NCI-H460 (cell line): ENCODE measurements around the gene IRX1. TPM values are rescaled to one million over a fixed set of nuclear protein-coding genes. Genes with fewer than 3 reads are reported as not detected.

Experiments
- DNase-seq: peaks from one replicate; pipeline ENCODE4 v3.0.0-alpha.2; 2016; ENCODE audit warnings: low read depth; ENCODE audit errors: extremely low read depth
- total RNA-seq: library from RNA; depleted of rRNA; stranded (reverse); fragments of >200 nt; shearing (Covaris generic); gene quantifications from 2 replicates; pipeline ENCODE4 v1.2.3, GENCODE V29; 2014

The IRX1 gene
- total RNA-seq, 1 experiment from 2014 or later, result not detected

DNA sequence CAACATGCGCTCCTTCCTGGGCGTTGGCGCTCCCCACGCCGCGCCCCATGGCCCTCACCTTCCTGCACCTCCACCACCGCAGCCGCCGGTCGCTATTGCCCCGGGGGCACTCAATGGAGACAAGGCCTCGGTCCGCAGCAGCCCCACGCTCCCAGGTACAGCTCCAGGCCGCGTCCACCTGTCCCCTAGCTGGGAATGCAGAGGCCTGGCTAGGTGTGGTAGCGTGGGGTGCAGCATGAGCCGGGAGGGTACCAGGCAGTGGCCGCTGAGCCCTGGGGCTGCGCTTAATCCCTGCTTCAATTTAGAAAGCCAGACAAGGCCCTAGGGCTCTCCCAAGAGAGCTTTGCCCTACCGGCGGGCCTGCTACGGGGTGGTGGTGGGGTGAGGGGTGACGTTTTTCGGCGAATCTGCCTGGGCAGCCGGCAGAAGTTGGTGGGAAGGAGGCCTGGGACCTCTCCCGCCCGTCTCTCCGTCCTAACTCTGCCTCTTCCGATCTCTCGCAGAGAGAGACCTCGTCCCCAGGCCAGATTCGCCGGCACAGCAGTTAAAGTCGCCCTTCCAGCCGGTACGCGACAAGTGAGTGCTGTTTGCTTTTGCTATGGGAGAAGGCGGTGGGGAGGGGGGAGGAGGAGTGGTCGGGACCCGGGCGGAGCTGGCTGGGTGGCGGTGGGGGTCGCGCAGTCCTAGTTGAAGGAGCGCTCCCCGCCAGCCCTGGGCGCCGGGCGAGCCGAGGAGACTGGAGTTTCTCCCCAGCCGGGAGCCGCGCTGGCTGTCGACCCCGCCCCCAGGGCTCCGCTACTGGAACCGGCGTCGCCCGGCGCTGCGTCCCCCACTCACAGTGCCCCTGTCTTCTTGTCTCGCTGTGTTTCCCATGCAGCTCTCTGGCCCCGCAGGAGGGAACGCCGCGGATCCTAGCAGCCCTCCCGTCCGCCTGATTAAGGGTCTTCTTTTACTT lies 4.8 kb downstream of the IRX1 start:
- DNase-seq, result no peak

DNA sequence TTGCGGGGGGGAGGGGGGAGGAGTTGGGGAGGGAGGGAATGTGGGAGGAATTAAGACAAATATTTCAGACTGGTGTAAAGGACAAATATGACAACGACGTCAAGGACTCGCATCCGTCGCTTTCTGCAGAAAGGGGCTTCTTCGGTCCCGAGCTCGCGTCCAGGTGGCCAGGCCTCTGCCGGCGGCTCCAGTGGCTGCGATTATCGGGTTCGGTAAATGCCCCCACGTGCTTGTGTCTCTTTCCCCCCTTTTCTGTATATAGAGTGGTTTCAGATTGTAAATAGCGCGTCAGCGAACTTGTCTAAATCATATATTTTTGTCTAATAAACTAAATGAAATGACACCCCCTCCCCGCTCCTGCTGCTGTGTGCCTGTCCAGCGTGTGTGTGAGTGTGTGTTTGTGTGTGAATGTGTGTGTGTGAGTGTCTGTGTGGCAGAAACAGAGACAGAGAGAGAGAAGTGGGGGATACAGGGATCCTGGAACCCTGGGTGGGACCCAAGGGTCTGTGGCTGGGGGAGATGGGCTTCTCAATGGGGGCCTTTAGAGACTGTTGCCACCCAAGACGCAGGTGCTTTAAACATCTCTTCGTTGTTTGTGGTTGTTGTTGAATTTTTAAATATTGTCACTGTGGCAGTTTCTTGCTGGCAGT lies 5.6 kb downstream of the IRX1 start:
- DNase-seq, result no peak

DNA sequence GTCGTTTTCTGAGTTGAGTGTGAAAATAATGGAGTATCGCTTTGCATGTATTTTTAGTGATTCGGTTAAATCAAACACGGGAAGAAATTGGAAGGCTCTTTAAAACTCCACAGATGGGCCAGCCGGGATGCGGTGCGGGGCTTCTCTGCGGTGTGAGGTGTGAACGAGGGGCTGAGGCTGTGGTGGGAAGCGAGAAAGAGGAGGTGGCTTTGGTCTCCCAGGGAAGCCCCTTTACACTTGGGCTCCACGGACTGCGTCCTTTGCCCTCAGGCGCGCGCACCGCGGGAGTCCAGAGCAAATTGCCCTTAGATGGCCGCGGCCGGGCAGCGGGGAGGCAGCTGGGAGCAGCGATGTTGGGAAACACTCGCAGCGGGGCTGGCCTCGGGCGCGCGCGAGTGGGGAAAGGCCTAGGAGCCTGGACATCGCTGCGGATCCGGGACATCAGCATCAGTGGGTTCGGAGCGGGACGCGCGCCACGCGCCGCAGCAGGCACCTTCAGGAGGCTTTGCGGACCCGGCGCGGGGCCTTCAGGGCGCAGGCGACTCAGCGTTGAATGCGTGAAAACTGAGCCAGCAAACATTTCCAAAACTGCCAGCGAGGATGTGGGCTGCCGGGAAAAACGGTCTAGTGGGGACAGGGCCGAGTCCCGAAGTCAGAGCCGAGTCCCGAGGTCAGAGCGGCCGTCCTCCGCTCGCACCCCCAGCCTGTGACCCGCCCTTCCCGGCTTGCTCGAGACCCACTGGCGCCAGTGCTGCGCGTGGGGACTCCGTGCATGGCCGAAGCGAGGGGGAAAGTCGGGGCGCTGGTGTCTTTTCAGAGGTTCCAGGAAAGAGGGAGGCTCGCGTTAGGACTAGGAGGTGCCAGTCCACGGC lies 6.5 kb downstream of the IRX1 start:
- no peak for DNase-seq

DNA sequence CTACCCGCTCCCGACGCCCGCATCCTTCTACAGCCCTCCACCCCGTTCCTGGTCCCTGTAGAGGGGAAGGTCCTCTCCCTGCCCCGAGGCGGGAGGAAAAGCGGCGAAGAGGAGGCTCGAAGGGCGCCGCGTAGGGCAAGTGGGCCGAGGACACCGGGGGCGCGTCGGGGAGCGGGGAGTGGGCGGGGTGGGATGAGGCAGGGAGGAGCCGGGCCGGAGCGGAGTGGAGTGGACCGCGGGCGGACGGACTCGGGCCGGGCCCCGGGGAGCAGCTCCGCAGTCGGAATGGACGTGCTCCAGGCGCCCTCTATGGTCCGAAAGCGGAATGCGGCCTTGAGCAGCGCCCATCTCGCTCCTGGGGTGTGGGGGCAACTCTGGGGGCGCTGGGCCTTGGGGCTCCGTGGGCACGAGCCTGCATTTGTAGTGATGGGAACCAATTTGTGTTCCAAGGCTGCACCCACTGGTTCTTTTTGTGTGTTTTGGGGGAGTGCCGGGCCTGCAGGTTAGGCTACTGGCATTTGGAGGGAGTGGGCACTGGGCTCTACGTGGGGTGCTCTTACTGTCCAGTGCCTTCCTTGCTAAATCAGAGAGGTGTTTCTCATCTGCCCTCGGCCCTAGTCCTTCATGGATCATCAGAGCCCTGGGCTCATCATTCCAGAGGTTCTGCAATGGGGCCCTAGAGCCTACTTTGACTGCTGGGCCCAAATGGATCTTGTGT lies 7.3 kb downstream of the IRX1 start:
- DNase-seq, result no peak

DNA sequence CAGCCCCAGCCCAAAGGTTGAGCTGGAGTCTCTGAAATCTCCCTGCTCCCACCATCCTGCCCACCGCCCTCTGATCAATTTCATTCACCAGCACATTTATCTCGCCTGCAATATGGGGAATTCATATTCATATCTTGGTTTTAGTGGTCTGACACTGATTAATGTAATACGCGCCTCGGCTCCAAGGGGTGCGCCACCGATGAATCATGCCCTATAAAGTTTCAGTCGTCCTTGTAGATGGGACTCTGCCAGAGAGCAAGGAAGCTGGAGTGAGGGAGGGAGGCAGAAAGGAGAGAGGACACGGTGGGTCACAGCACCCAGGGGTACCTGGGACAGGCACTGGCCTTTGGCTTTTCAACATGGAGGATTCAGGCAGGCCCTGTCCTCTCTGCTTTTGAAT lies 8.9 kb downstream of the IRX1 start:
- no peak for DNase-seq

DNA sequence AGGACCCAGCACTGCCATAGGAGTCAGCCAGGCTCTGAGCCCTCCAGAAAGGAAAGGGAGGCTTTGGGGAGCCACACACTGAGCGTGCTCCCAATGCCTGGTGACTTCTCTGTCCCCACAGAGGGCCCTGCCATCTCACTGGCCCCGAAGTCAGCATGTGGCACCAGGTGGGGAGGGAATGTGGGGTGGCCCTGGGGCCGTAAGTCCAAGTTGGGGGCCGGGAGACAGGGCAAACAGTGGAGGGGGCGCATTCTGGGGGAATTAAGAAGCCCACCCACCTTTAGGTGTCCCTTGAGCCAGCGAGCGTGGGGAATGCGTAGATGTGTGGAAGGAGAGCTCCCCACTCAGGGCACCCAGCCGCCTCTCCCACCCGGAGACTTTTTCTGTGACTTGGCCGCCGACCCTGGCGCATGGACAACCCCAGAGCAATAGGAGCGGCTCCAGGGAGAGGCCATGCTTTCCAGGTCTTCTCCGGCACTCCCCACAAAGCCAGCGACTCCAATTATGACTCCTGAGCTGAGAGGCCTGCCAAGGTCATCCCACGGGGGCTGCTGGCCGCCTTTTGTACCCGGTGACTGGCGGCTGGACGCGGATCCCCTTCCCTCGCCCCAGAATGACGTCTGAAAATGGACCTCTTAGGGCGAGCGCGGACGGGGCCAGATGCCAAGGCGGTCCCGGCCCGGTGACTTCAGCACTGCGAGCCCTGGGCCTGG lies 9.8 kb downstream of the IRX1 start:
- DNase-seq, result no peak

DNA sequence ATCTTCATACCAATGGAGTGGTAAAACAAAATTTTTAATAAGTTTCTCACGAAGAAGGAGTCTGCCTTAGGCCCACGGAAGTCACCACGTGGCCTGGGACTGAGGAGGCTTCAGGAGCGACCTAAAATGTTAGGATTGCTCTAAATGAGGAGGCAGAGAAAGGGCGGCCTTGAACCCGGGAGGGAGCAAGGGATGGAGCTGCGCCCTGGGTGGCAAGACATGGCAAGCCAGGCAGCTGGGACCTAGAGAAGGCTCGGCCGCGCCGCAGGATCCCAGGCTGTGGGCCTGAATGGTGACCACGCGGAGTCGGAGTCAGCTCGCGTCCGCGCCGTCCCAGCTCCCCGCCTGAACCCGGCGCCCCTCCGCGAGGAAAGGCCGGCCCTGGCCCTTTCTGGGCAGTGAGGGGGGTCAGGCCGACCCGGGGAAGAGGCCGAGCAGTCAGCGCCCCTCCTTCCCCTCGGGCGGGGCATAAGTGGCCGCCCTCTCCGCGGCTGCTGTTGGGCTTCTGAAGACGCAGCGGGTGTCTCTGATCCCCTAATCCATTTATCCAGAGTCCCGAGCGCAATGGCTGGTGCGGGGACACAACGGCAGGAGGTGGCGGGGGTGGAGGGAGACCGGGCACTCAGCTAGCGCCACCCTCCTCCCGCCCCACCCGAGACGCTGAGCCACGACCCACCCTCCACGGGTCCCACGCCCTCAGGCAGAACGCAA lies 10.6 kb downstream of the IRX1 start:
- DNase-seq, result no peak

DNA sequence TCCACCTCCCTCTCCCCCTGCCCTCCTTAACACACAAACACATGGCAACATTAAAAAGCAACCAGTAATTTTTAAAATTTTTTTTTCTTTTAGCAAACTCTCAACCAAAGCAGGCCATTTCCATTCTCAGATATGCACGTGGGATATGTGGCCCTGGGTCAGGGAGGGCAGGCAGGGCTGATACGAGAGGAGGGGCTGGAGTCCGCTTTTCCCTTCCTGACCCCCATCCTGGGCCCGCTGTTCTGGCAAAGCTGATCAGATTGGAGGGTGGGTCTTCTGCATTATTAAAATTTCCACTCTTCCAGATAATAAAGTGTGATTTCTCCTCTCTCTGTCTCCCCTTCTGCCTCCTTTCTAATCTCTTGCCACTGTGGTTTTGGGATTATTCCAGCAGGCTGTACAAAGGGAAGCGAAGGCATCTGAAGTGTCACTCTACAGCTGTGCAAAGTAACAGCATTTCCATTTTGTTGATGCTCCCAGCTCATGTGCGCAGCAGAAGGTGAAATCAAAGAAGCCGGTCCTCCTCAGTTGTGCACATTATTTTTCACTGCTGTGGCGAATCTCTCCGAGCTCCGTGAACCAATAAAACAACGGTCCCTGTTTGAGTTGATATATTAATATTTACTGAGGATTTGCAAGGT lies 12.0 kb downstream of the IRX1 start:
- no peak for DNase-seq

DNA sequence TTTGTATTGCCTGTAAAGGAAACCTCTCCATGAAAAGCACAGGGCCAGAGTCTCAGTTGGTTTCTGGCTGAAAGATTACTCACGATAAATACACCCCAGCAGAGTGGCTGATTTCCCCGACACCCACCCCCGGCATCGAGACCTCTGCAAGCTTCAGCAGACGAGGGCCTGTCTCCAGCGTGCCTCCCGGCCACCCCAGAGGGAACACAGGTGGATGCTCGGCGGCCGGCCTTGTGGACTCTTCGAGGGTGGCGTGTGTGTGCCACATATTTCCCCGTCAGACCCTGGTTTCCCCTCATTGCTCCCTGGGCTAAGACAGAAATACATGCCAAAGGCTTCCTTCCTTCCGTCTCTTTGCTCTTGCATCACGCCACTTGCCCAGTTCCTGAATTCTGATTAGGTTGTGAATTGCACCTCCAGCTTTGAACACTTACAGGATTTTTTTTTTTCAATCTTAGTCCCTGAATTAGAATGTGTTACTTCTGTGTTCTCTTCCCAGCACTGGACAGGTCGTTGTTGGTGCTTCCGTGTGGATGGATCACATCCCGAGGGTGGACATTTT lies 13.6 kb downstream of the IRX1 start:
- no peak for DNase-seq

DNA sequence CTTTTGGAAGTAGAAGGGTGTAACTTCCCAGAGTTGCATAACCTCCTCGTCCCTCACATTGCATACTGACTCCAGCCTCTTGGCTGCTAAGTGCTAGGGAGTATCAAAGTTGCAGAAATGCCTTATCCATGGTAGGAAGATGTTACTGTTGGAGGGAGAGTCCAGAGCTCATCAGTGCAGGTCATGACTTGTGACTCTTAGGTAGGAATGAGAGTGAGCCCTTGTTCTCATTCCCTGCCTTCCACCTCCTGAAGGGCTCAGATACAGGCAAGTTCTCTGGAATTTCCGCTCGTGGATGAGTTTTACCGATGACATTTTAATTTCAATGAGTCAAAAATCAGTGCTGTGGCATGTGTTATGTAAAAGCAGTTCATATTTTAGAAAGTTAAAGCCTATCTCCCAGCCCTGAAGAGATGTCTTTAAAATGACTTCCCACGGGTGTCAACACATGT lies 17.0 kb downstream of the IRX1 start:
- no peak for DNase-seq

DNA sequence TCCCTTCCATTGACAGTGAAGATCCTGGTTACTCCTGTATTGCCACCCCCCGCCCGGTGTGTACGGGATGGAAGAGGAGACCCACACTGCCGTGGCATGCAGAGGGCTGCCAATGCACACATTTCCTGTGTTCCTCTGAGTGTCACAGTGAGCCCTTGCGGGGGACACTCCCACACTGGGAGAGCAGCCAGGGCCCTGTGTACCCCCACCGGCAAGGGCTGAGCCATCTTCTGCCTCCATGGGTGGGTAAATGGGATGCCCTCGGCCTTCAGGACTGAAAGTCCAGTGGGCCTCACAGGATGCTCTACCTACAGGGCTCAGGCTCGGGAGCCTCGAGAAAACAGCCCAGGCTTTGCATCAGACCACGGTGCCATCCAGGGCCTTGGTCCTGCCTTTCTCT lies 18.1 kb downstream of the IRX1 start:
- no peak for DNase-seq

DNA sequence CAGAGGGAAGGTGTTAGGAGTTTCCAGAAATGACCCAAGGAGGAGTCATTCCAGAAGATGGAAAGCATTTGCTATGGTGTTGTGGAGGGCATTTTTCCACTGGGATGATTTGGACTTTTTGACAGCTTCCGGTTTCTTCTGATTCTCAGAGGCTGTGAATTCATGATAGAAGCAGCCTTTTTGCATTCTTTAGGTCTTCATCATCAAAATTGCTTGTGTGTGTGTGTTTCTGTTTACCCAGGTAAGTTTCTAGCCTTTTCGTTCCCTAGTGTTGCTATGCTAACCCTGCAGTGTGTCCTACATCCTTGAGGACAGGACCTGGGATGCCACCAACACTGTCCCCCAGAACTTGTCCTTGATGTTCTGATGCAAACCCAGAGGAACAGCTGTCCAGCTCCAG lies 19.6 kb downstream of the IRX1 start:
- DNase-seq, result no peak

DNA sequence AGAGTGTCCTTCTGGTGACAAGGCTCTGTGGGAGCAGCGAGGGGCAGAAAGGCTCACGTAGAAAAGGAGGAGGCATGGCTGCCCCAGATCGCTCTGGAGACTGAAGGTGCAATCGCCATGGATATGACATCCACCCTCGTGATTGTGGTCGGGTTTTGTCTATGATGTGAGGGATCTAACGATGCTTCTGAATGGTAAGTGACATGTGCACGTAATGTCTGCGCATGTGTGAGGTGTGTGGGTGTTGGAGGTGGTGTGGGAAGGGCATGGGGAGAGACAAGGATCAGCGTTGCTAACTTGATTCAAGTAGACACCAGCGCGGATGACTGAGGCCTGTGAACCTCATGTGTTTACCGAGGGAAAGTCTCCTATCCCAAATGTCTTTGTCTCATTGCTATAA lies 20.2 kb downstream of the IRX1 start:
- no peak for DNase-seq

DNA sequence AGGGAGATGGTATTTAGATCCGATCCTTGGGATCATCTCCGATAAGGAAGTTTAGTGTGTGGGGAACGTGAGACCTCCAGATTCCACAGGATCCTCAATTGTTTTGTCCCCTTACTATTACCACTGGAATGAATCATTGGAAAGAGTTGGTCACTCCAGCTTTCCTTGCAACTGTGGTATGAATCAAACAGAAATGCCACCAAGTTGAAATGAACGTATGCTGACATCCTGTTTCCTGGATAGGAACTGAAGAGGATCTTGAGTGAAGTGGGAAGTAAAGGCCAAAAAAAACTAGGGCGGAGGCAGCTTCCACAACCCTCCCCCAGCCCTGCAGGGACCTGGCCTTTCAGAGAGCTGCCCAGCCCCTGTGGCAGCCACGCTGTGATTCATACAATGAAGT lies 23.9 kb downstream of the IRX1 start:
- DNase-seq, result no peak

DNA sequence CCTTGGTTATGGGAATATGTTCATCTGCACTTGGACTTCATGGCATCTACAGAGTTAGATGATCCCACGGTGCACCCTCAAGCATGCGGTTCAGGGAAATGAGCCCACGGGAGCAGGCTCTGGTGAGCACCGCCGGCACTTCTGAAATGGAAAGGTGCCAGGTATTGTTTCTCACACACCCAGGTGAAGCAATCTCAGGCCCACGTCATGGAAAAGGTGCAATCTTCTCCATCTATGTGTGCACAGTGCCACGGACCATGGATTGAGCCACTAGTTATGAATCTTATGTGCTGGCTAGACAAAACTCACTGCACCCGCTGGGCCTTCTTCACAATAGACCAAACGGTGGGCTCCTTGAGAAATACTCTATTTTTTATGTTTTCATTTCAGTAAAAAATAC lies 27.3 kb downstream of the IRX1 start:
- no peak for DNase-seq

DNA sequence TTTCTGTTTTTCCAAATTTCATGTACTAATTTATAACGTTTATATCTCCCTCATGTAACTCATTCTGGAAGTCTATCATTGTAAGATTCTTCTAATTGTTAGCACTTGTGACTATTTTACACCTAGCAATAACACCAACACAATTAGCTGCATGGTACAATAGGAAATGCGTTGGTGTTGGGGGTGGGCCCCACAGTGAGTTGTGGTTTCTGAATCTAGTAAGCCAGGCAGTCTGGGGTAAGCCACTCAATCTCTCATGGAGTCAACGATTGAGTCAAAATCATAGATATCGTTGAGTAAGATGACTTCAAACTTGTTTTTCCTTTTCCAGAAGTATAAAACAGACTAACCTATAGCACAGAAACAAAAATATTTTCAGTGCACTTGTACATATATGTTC lies 30.0 kb downstream of the IRX1 start:
- DNase-seq, result no peak

DNA sequence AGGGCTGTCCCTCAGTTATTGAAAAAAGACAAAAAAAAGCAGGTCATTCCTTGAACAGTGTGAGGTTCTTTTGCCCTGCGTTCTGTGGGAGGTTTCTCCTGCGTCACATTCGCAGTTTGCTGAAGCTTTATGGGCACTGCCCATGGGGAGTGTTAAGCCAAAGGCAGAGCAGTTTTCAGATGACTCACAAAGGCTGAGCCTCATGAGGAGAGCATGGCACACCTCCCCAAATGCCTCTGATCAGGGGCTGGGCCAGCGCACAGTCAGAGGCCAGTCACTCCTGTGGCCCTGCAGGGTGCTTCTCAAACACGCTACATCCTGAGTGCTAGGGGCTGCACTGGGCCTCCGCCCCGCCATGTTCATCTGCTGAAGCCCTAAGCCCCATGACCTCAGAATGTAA lies 38.4 kb downstream of the IRX1 start:
- no peak for DNase-seq

DNA sequence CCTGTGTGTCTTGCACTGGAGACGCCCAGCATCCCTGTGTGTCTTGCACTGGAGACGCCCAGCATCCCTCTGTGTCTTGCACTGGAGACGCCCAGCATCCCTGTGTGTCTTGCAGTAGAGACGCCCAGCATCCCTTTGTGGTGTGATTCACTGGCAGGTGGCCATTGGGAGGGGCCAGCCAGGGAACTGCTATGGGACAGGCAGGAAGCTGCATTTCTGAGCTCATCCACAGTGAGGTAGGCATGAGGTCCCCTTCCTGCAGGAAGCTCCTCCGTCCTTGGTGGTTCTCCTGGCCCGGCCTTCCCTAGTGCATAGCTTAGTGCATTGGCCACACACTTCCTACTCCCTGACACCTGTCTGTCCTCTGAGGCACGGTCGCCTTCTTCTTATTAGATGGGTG lies 43.5 kb downstream of the IRX1 start:
- no peak for DNase-seq
